HCT116 (cell line): ENCODE data around the gene LGALS3. TPM values are rescaled to one million over a fixed set of nuclear protein-coding genes. Genes with fewer than 3 reads are reported as not detected.

Experiments
- ATAC-seq: fragments of 200-7000 bp; cut with Tn5 transposase; 2 replicates; pipeline ENCODE4 v1.9.1; 2020; ENCODE audit warnings: mild to moderate bottlenecking, moderate library complexity
- BruUV-seq: library from RNA; stranded (reverse); fragments of 400-500 nt; replicated peaks from 2 replicates; lab custom pipeline; 2021; lab: Mats Ljungman, UMichigan
- CTCF ChIA-PET: fragments of 300-600 bp; sonication (Branson Sonifier 250); formaldehyde crosslinking; loops from one replicate; lab custom pipeline; 2021; ENCODE audit warnings: antibody characterized with exemption; lab: Charles Lee
- POLR2A ChIA-PET: fragments of 300-600, 350-600 bp; sonication (Branson Sonifier 250); formaldehyde crosslinking; loops from one replicate; lab custom pipeline; 2021; ENCODE audit warnings: antibody characterized with exemption; lab: Charles Lee
- RAD21 ChIA-PET, 2 experiments: fragments of 300-600 bp; sonication (Branson Sonifier 250); formaldehyde crosslinking; loops; one replicate each; lab custom pipeline; 2023; ENCODE audit warnings: low total read pairs in 2 of 2; ENCODE audit not compliant: uncharacterized antibody in 2 of 2, unreplicated experiment in 2 of 2, low non-redundant PET in 1 of 2; lab: Charles Lee
- DNase-seq: peaks from one replicate; pipeline ENCODE4 v3.0.0-alpha.2; 2010; ENCODE audit warnings: low read depth, low spot score
- H2AFZ ChIP-seq: fragments of 200-600 bp; shearing (Covaris generic), sonication (generic); 2 replicates; pipeline ENCODE4 v1.6.1; 2017; ENCODE audit warnings: low read depth, mixed run types, mixed read lengths, antibody characterized with exemption, low read length; ENCODE audit not compliant: poor library complexity, severe bottlenecking
- H3K27ac ChIP-seq: 2 replicates; pipeline ENCODE4 v1.5.1; 2012; ENCODE audit warnings: low read depth, low read length
- H3K27me3 ChIP-seq: fragments of 200-600 bp; sonication (generic); 2 replicates; pipeline ENCODE4 v1.6.1; 2016; ENCODE audit warnings: mixed run types, low read length, mixed read lengths; ENCODE audit not compliant: insufficient read depth
- H3K36me3 ChIP-seq, 2 experiments: fragments of 200-500 bp in 1 of 2; fragments of 200-600 bp in 1 of 2; sonication (Bioruptor generic) in 1 of 2; sonication (generic) in 1 of 2; 2 replicates each; pipeline versions ENCODE4 v1.5.1 to v1.6.1; 2014 to 2016; ENCODE audit warnings: low read length in 2 of 2, inconsistent platforms in 1 of 2, mixed read lengths in 1 of 2, mixed run types in 1 of 2; ENCODE audit not compliant: insufficient read depth in 2 of 2, control insufficient read depth in 1 of 2
- H3K4me1 ChIP-seq, 2 experiments: fragments of 200-600 bp in 1 of 2; sonication (generic) in 1 of 2; 2 replicates each; pipeline versions ENCODE4 v1.5.1 to v1.6.1; 2012 to 2017; ENCODE audit warnings: low read length in 2 of 2, inconsistent platforms in 1 of 2, mild to moderate bottlenecking in 1 of 2, mixed read lengths in 1 of 2, mixed run types in 1 of 2, moderate library complexity in 1 of 2; ENCODE audit not compliant: insufficient read depth in 2 of 2, control insufficient read depth in 1 of 2
- H3K4me2 ChIP-seq: fragments of 200-600 bp; sonication (generic); 2 replicates; pipeline ENCODE4 v1.6.1; 2017; ENCODE audit warnings: mixed run types, low read length, mixed read lengths
- H3K4me3 ChIP-seq, 2 experiments: fragments of 200-600 bp in 1 of 2; sonication (generic) in 1 of 2; replicated peaks in 1 of 2; 2 replicates each; pipeline ENCODE4 v1.5.1; 2011 to 2016; ENCODE audit warnings: low read length in 2 of 2, control low read depth in 1 of 2, low read depth in 1 of 2, mild to moderate bottlenecking in 1 of 2, mixed read lengths in 1 of 2, mixed run types in 1 of 2
- H3K79me2 ChIP-seq: fragments of 200-600 bp; sonication (generic); 2 replicates; pipeline ENCODE4 v1.6.1; 2017; ENCODE audit warnings: mild to moderate bottlenecking, mixed run types, low read length, moderate library complexity, mixed read lengths; ENCODE audit not compliant: insufficient read depth
- H3K9ac ChIP-seq: fragments of 200-600 bp; sonication (generic); 2 replicates; pipeline ENCODE4 v1.6.1; 2016; ENCODE audit warnings: low read length, mixed read lengths
- H3K9me2 ChIP-seq: fragments of 200-600 bp; sonication (generic), shearing (Covaris generic); 2 replicates; pipeline ENCODE4 v1.6.1; 2017; ENCODE audit warnings: mixed run types, mild to moderate bottlenecking, moderate library complexity; ENCODE audit not compliant: insufficient read depth
- H3K9me3 ChIP-seq, 2 experiments: fragments of 200-500 bp in 1 of 2; fragments of 200-600 bp in 1 of 2; sonication (Bioruptor generic) in 1 of 2; sonication (generic) in 1 of 2; 2 replicates each; pipeline ENCODE4 v1.6.1; 2014 to 2017; ENCODE audit warnings: low read length in 2 of 2, mixed read lengths in 2 of 2, inconsistent platforms in 1 of 2, low read depth in 1 of 2, mild to moderate bottlenecking in 1 of 2, mixed run types in 1 of 2, moderate library complexity in 1 of 2; ENCODE audit not compliant: control insufficient read depth in 1 of 2, insufficient read depth in 1 of 2
- H4K20me1 ChIP-seq: fragments of 200-600 bp; sonication (generic), shearing (Covaris generic); 2 replicates; pipeline ENCODE4 v1.6.1; 2017; ENCODE audit warnings: mixed run types, mild to moderate bottlenecking, moderate library complexity; ENCODE audit not compliant: insufficient read depth
- CBX3 ChIP-seq: IDR thresholded peaks from 2 replicates; pipeline ENCODE4 v1.6.1; 2012; ENCODE audit warnings: low read depth
- EGR1 ChIP-seq: IDR thresholded peaks from 2 replicates; pipeline ENCODE4 v1.6.1; 2012; ENCODE audit warnings: low read depth
- ELF1 ChIP-seq: IDR thresholded peaks from 2 replicates; pipeline ENCODE4 v1.6.1; 2012; ENCODE audit warnings: low read depth, borderline replicate concordance
- EZH2 ChIP-seq: fragments of 200-600 bp; sonication (generic); IDR thresholded peaks from 2 replicates; pipeline ENCODE4 v1.6.1; 2017; ENCODE audit warnings: antibody characterized with exemption, mixed run types
- EZH2phosphoT487 ChIP-seq: fragments of 200-600 bp; IDR thresholded peaks from 2 replicates; pipeline ENCODE4 v1.6.1; 2018; ENCODE audit warnings: antibody characterized with exemption, borderline replicate concordance
- MAX ChIP-seq: IDR thresholded peaks from 2 replicates; pipeline ENCODE4 v1.6.1; 2012
- POLR2A ChIP-seq: IDR thresholded peaks from 2 replicates; pipeline ENCODE4 v1.7.0; 2011; ENCODE audit warnings: borderline replicate concordance; ENCODE audit not compliant: insufficient read depth, insufficient read length; ENCODE audit errors: extremely low read depth
- POLR2AphosphoS5 ChIP-seq: IDR thresholded peaks from 2 replicates; pipeline ENCODE4 v1.6.1; 2011; ENCODE audit warnings: mild to moderate bottlenecking, low read depth, low read length, moderate library complexity
- RAD21 ChIP-seq: IDR thresholded peaks from 2 replicates; pipeline ENCODE4 v1.6.1; 2012; ENCODE audit warnings: low read depth, mild to moderate bottlenecking
- REST ChIP-seq: IDR thresholded peaks from 2 replicates; pipeline ENCODE4 v1.6.1; 2012; ENCODE audit warnings: low read depth
- SIN3A ChIP-seq: IDR thresholded peaks from 2 replicates; pipeline ENCODE4 v1.6.1; 2012; ENCODE audit warnings: low read depth
- SP1 ChIP-seq: IDR thresholded peaks from 2 replicates; pipeline ENCODE4 v1.6.1; 2012; ENCODE audit warnings: low read depth
- TCF7L2 ChIP-seq: IDR thresholded peaks from 2 replicates; pipeline ENCODE4 v1.7.0; 2011; ENCODE audit warnings: borderline replicate concordance, inconsistent platforms; ENCODE audit not compliant: insufficient read depth, insufficient read length; ENCODE audit errors: extremely low read depth
- YY1 ChIP-seq: IDR thresholded peaks from 2 replicates; pipeline ENCODE4 v1.6.1; 2011; ENCODE audit warnings: low read length, low read depth, moderate library complexity, mild to moderate bottlenecking; ENCODE audit not compliant: insufficient replicate concordance; ENCODE audit errors: extremely low read depth
- ZFX ChIP-seq: fragments of 450-650 bp; IDR thresholded peaks from 2 replicates; pipeline ENCODE4 v1.6.1; 2017
- ZNF274 ChIP-seq: fragments of 200-500 bp; sonication (Bioruptor generic); IDR thresholded peaks from 2 replicates; pipeline ENCODE4 v1.6.1; 2014; ENCODE audit warnings: mild to moderate bottlenecking, low read depth, low read length, inconsistent platforms
- intact Hi-C: fragments of 100-400 bp; cut with micrococcal nuclease; formaldehyde crosslinking; loops from 2 replicates; pipeline ENCODE4 v1.10.0; 2022
- total RNA-seq: library from RNA; stranded (reverse); gene quantifications from one replicate; pipeline ENCODE4 v1.2.1, GENCODE V29; 2021; ENCODE audit not compliant: unreplicated experiment

LGALS3 gene
- total RNA-seq, 1 experiment from 2014 or later, result 86.1 TPM

GRCh38 chr14:55191203-55192053 lies 62.4 kb downstream of the LGALS3 start, which contains the start of gene DLGAP5:
DLGAP5 (minus strand) TSS chr14:55191585; CDS start chr14:55189179, 2,406 bp downstream.
- intact Hi-C loops, result no loop called here
- peaks cover 8 to 20% of the 10 kb centered on the region in 2 experiments for H3K4me1 ChIP-seq
- H3K4me2 ChIP-seq, result peak within 1 kb of the TSS; percentile 81
- H3K27me3 ChIP-seq, result no peaks in the 10 kb centered on the region
- peak within 1 kb of the TSS; percentile 97 for H3K4me3 ChIP-seq
- ChIA-PET CTCF (interaction anchor here (1.0 kb wide), 1 partner anchor 30 kb away, joined by 3 read pairs; no protein-coding TSS in a partner anchor), POLR2A (interaction anchor here (1.1 to 1.4 kb wide), 2 partner anchors 83 to 140 kb away, joined by 3 read pairs; partner anchors contain the start of gene MAPK1IP1L), RAD21 (interaction anchor here in 1 of 2 experiments (0.7 to 0.8 kb wide), 3 partner anchors 57 to 114 kb away, joined by 4 to 6 read pairs (median 5); no protein-coding TSS in a partner anchor)
- ATAC-seq (peak; percentile 98), DNase-seq (peak; percentile 97)
- peaks cover 3 to 9% of the 10 kb centered on the region in 2 experiments; a peak in 1 of 4 replicates for H3K36me3 ChIP-seq
- H3K27ac ChIP-seq, result peak within 1 kb of the TSS; percentile 60
- peaks cover 43% of the 10 kb centered on the region for H3K79me2 ChIP-seq
- no peaks in the 10 kb centered on the region for H3K9me2 ChIP-seq
- peak within 1 kb of the TSS; percentile 62 for H2AFZ ChIP-seq
- peak within 1 kb of the TSS; percentile 92 for H3K9ac ChIP-seq
- no peaks in the 10 kb centered on the region for H3K9me3 ChIP-seq
- H4K20me1 ChIP-seq, result no peaks in the 10 kb centered on the region
- TF ChIP-seq ELF1, result peak; percentile 54
- TF ChIP-seq EZH2, result no peak
- TF ChIP-seq POLR2AphosphoS5, result peak; percentile 74
- TF ChIP-seq REST, result no peak
- TF ChIP-seq MAX, result peak; percentile 54
- TF ChIP-seq EZH2phosphoT487, result no peak
- no peak for TF ChIP-seq RAD21
- TF ChIP-seq ZNF274, result no peak
- TF ChIP-seq CBX3, result no peak
- peak; percentile 86 for TF ChIP-seq EGR1
- peak; percentile 38 for TF ChIP-seq POLR2A
- TF ChIP-seq TCF7L2, result no peak
- TF ChIP-seq YY1, result no peak
- TF ChIP-seq SP1, result peak; percentile 94
- no peak for TF ChIP-seq ZFX
- TF ChIP-seq SIN3A, result peak; percentile 98
- TF ChIP-seq, all 23 proteins: peak for 7
- TSS peak; percentile 85 for BruUV-seq
